ENCODE results near the gene APC2. TPM values are rescaled to one million over a fixed set of nuclear protein-coding genes. Genes with fewer than 3 reads are reported as not detected.

APC2 gene
- total and polyA plus RNA-seq, 9 donors, result under 0.01 to 0.28 (median 0.11) TPM; not detected in 1

DNA sequence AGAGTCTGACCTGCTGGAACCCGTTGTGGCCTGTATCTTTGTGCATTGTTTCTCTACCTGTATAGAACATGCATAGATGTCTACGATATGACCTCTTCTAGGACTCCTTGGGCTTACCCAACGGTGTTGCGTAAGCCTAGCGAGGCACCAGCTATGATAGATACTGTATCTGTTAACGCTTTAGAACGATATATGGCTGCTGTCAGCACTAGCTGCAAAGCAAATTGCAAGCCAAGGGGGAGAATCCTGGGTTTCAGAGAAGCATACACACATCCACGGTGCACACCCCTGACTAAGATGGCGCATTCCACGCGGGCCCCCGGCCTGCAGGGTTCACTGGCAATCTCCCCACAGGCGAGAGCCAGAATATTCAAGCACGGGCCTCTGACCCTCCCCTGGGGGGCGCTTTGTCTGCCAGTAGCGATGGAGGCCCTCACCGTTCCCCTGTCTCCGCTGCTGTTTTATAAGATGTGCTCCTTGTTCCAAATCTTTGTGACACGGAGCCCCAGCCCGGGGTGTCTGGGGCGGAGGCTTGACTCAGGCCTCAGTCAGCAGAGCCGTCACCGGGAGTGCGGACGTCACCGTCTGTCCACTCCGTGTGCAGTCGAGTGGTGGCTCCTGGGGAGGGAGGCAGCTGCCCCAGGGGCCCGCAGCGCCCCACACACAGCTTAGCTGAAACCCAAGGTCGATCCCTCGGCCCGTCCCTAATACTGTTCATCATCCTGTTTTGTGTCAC lies 24.7 kb upstream of the APC2 start:
- H3K4me1 ChIP-seq (ENCODE audit: insufficient read depth), result no peaks in the 10 kb centered on the region
- DNase-seq, result no peak
- no peak overlapping the region for H3K27ac ChIP-seq
- intact Hi-C loops (cut with DNase I), result no loop called here
- H3K4me3 ChIP-seq, result no peak overlapping the region
- H3K9me3 ChIP-seq, result no peaks in the 10 kb centered on the region
- WGBS, 3 donors, result 81 to 86% (median 83%) methylated on average over 33 of the region's 33 CpGs
- no peaks in the 10 kb centered on the region for H3K27me3 ChIP-seq
- TF ChIP-seq CTCF (IDR thresholded peaks at IDR 0.05), result no peak
- no peak for TF ChIP-seq POLR2A (IDR thresholded peaks at IDR 0.05)
- H3K36me3 ChIP-seq, result no peaks in the 10 kb centered on the region

DNA sequence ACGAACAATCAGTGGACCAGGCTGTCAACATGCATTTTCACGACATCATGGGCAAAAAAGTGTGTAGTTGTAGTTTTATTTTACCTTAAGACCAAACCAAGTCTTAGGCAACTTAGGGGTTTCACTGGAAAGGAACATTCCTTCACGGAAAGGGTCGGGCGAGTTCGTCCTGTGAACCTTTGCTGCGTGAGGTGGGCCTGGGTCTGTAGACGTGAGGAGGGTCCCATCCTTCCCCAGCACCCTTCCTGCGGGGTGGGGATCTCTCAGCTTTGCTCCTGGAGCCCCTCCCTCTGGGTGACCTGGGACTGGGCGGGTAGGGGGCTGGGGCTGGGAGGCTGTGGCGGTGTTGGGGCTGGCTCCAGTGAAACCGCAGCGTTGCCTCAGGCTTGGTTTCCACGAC lies 24.0 kb upstream of the APC2 start:
- 86 to 91% (median 90%) methylated on average over 13 to 14 of the region's 14 CpGs for WGBS, 3 donors
- TF ChIP-seq POLR2A (IDR thresholded peaks at IDR 0.05) (no peak), EP300 (IDR thresholded peaks at IDR 0.05) (no peak), CTCF (IDR thresholded peaks at IDR 0.05) (no peak)
- no peaks in the 10 kb centered on the region for H3K36me3 ChIP-seq

GRCh38 chr19:1426736-1427135 lies 23.2 kb upstream of the APC2 start:
- Histone ChIP-seq H3K9me3 (no peaks in the 10 kb centered on the region), H3K4me1 (ENCODE audit: insufficient read depth) (no peaks in the 10 kb centered on the region), H3K27me3 (no peaks in the 10 kb centered on the region), H3K36me3 (no peaks in the 10 kb centered on the region), H3K4me3 (no peak overlapping the region), H3K27ac (no peak overlapping the region)
- DNase-seq, result no peak
- intact Hi-C loops (cut with DNase I), result no loop called here
- WGBS, 3 donors, result 65 to 79% (median 68%) methylated on average over 9 of the region's 9 CpGs
- TF ChIP-seq CTCF (IDR thresholded peaks at IDR 0.05) (no peak), EP300 (IDR thresholded peaks at IDR 0.05) (no peak), POLR2A (IDR thresholded peaks at IDR 0.05) (no peak)

More for the DNA sequence above, 24.0 kb upstream of the APC2 start:
- Histone ChIP-seq H3K4me3 (no peak overlapping the region), H3K9me3 (no peaks in the 10 kb centered on the region), H3K27me3 (no peaks in the 10 kb centered on the region), H3K27ac (no peak overlapping the region), H3K4me1 (ENCODE audit: insufficient read depth) (no peaks in the 10 kb centered on the region)
- intact Hi-C loops (cut with DNase I), result no loop called here
- DNase-seq, result no peak

- Histone ChIP-seq H3K27ac (no peak overlapping the region), H3K4me3 (no peak overlapping the region), H3K36me3 (no peaks in the 10 kb centered on the region), H3K4me1 (ENCODE audit: insufficient read depth) (no peaks in the 10 kb centered on the region), H3K9me3 (no peaks in the 10 kb centered on the region), H3K27me3 (no peaks in the 10 kb centered on the region)
- DNase-seq, result no peak
- TF ChIP-seq EP300 (IDR thresholded peaks at IDR 0.05) (no peak), POLR2A (IDR thresholded peaks at IDR 0.05) (no peak), CTCF (IDR thresholded peaks at IDR 0.05) (no peak)
- 84 to 91% (median 87%) methylated on average over 27 of the region's 27 CpGs for WGBS, 3 donors
- intact Hi-C loops (cut with DNase I), result no loop called here
These were observed 22.6 kb upstream of the APC2 start for GRCh38 chr19:1427221-1427920.

All from ovary (tissue), 9 donors.